GM21423 (cell line): ENCODE data around the gene VARS1.

Experiments
- ATAC-seq: cut with Tn5 transposase; IDR thresholded peaks from one replicate; pipeline ENCODE4 v1.9.1; 2021; ENCODE audit warnings: mild to moderate bottlenecking, moderate library complexity; ENCODE audit not compliant: unreplicated experiment

The VARS1 gene

DNA sequence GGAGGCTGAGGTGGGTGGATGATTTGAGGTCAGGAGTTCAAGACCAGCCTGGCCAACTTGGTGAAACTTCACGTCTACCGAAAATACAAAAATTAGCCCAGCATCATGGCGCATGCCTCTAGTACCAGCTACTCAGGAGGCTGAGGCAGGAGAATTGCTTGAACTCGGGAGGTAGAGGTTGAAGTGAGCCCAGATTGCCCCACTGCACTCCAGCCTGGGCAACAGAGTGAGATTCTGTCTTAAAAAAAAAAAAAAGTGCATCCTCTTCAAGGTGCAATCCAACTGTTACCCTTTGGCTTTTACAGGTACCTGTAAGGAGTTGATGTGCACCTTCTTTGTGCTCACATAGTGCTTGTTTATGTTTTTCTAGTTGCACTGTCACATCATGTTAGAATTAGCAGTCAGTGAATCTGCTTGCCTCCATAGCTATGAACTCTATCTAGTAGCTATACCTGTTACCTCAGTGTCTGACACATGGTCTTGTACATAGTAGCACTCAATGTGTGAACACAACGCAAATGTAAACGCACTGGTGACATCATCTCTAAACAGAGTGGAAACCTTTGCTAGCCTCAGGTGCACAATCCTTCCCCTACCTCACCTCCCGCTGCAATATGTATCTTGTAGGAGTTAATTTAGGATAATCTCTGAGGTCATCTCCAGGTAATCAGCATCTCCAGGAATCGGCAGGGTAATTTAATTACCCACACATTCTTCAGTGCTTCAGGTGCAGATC lies 46.1 kb downstream of the VARS1 start:
- ATAC-seq, result no peak
